Measurements from ENCODE around the gene TCF21.

The TCF21 gene

DNA sequence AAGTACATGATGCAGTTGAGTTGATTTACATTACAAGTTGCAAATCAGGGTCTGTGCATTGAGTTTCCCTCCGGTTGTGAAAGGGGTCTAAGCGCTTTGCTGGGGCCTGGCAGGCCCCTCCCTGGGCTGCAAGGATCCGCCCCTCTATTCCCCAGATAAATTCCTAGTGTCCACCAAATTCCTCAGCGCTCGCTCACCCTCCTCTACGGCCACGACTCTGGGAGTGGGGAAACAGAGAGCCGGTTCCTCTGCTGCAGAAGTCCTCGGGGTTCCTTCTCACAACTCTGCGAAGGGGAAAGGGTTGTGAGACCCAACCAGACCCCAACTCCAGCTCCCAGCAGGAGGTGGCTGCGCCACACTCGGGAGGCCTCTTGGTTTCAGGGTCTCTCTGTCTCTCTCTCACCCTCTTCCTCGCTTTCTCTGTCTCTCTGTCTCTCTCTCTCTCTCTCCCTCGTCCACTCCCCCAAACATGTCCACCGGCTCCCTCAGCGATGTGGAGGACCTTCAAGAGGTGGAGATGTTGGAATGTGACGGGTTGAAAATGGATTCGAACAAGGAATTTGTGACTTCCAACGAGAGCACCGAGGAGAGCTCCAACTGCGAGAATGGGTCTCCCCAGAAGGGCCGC lies at the start of gene TCF21:
TSS of gene TCF21 (plus strand) at position 185 of the 628 bp plus-strand sequence. CDS start at position 470, 285 bp downstream.
- TF ChIP-seq GATA2 (IDR thresholded peaks at IDR 0.05; ENCODE audit: low read depth, low read length): no peak
- TF ChIP-seq GATA3 (IDR thresholded peaks at IDR 0.05; ENCODE audit: low read depth, low read length): no peak

DNA sequence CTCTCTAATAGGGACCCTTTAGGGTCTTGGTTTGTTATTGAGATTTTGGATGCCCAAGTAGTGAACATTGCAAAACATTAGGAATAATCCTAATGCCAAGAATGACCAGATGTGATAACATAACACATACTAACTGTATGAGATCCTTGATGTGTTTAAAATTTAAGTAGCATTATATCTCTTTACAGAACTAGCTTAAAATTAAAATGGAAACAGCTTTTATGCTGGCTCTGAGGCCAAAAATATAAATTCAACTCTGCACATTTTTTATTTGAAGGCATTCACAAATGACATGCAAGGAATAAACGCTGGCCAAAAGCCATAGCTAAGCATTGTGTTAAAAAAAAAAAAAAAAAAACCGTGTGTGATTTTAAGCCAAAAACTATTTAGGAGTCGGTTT lies 47.7 kb upstream of the TCF21 start:
- TF ChIP-seq GATA2 (IDR thresholded peaks at IDR 0.05; ENCODE audit: low read depth, low read length): no peak
- no peak for TF ChIP-seq GATA3 (IDR thresholded peaks at IDR 0.05; ENCODE audit: low read depth, low read length)

DNA sequence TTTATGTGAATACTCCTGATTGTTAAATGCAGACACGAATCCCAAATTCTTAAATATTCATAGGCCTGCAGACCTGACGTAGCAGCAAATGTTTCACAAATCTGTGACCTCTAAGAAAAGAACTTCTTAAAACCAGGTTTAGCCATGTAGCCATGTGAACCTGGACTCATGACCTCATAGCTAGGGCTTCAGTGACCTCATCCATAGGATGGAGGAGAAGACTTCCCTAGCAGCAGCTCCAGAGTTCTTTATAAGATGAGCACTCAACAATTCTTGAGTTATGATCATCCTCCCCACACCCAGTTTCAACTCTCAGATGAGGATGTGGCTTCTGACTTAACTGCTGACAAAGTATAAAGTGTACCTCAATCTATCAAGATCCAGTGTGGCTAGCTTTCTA lies 45.8 kb upstream of the TCF21 start:
- TF ChIP-seq GATA2 (IDR thresholded peaks at IDR 0.05; ENCODE audit: low read depth, low read length): no peak
- no peak for TF ChIP-seq GATA3 (IDR thresholded peaks at IDR 0.05; ENCODE audit: low read depth, low read length)

DNA sequence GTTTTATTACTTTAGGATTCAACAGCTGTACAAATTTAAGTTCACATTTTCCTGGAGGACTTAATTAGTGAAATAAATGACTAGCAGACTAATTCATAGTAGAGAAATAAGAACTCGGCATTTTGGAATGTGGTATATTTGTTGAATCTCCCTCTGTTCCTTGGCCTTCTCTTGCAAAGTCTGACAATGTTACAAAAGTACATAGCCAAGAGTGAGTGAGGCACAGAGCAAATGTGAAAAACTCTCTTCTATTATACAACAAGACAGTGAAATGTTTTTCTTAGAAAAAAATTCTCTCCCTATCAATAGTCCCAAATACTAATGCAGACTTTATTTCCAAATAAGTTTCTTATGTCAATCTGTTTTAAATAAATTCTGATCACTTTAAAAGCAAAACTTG lies 44.2 kb upstream of the TCF21 start:
- no peak for TF ChIP-seq GATA3 (IDR thresholded peaks at IDR 0.05; ENCODE audit: low read depth, low read length)
- TF ChIP-seq GATA2 (IDR thresholded peaks at IDR 0.05; ENCODE audit: low read depth, low read length): no peak

DNA sequence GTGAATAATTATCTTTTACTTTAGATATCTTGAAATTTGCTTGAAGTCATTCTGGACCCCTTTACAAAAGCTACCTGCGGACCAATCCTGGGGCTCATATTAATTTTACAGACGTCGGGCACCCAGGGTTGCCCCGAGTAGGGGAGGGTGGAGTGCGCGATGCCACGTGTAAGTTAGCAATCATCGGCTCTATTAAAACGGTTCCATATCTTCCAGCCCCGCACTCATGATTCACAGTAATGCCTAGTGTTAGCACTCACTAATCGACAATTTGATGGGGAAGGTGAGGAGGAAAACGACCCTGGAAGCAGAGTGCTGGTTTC lies 34.9 kb upstream of the TCF21 start:
- no peak for TF ChIP-seq GATA2 (IDR thresholded peaks at IDR 0.05; ENCODE audit: low read depth, low read length)
- no peak for TF ChIP-seq GATA3 (IDR thresholded peaks at IDR 0.05; ENCODE audit: low read depth, low read length)

DNA sequence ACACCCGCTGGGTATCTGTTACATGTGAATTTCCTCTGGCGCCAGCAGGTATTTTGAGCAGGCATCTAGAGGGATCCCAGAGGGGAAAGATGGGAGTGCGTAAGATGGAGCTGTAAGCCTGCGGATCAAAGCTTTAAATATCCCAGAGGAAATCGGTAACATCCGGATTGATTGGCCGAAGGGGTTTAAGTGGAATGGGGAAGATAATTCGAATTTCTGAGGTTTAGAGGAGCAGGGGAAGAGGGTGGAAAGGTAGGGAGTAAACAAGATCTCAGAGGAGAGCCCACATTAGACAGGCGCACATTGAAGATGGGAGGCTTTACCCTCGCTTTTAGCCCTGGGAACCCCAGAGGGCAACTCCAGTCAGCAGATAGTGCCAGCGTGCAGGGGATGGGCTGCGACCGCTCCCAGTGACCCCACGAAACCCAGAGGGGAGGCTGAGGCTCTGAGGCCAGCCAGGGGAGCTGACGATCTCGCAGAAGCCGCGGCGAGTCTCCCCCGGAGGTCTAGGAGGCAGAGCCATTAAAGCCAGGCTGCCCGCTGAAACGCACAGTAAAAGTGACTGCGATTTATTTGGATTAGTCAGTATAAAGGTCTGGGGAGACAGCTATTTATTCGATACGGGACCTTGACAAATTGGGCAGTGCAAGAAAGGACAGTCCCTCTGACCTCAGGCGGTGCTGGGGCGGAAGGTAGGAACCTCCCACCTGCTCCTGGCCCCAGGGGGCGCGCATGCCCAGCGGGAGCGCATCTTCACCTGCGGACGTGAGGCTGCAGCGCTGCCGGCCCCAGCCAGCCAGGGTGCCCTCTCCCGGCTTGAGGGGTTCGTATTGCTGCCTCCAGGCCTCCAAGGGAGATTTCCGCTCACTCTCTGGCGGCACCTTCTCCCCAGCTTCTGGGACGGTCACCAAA lies 34.3 kb upstream of the TCF21 start:
- TF ChIP-seq GATA3 (IDR thresholded peaks at IDR 0.05; ENCODE audit: low read depth, low read length): no peak
- TF ChIP-seq GATA2 (IDR thresholded peaks at IDR 0.05; ENCODE audit: low read depth, low read length): no peak

DNA sequence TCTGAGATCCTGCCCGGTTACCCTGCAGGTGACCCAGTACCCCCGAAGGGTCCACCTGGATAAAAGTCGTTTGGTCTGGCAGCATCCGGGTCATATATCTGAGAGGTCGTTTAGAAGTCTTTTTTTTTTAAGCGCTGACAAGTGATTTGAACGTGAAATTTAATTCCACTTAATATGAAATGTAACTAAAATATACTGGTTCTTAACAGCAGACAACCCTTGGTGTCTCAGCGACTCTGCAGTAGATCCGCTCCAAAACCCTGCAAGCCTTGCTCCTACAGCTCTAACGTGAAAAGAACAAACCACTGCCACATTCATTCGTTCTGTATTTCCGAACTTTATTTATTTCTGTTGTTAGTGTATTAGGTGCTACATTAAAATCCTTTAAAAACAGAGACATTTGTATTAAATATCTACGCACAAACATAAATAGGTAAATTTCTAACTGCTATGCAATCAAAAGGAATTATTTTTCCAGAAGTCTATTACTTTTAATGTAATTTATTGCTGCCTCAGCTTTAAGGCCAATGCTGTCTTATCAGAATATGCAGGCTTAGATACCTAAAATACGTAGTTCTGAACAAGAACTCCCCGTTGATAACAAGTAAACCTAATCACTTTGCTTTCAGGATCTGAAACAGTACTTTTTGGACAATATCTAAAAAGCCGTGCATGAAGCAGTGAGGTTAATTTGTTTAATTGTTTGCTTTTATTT lies 33.5 kb upstream of the TCF21 start:
- TF ChIP-seq GATA3 (IDR thresholded peaks at IDR 0.05; ENCODE audit: low read depth, low read length) (no peak), GATA2 (IDR thresholded peaks at IDR 0.05; ENCODE audit: low read depth, low read length) (no peak)

DNA sequence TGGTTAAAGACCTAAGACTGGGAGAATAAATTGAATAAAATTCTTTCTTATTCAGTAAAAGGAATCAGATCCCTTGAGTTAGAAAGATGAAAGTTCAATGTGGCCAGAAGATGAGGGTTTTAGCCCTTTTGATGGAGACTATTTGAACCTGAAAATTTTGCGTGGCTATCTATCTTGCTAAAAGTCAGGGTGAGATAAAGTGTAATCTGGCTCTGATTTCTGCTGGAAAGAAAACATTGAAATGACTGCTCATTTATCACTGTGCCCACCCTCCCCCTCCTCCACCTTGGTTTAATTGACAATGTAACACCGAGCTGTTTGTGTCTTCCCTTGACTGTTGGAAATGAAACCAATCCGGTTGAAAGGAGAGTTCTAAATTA lies 32.9 kb upstream of the TCF21 start:
- TF ChIP-seq GATA2 (IDR thresholded peaks at IDR 0.05; ENCODE audit: low read depth, low read length): no peak
- TF ChIP-seq GATA3 (IDR thresholded peaks at IDR 0.05; ENCODE audit: low read depth, low read length): no peak

DNA sequence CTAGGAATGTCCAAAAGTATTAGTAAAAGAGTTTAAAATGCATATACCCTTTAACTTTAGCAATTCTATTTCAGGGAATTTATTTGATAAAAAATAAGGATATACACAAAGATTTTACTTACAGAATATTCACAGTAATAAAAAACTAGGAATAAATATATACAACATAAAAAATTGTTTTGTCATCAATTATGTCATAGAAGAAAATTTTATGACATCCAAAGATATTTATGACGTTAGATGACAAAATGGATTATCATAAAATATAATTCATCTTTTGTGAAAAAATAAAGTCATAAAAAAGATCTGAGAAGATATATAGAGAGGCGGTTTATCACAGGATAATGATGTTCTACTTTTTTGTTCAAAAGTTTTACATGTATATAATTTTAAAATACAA lies 32.0 kb upstream of the TCF21 start:
- no peak for TF ChIP-seq GATA3 (IDR thresholded peaks at IDR 0.05; ENCODE audit: low read depth, low read length)
- TF ChIP-seq GATA2 (IDR thresholded peaks at IDR 0.05; ENCODE audit: low read depth, low read length): no peak

DNA sequence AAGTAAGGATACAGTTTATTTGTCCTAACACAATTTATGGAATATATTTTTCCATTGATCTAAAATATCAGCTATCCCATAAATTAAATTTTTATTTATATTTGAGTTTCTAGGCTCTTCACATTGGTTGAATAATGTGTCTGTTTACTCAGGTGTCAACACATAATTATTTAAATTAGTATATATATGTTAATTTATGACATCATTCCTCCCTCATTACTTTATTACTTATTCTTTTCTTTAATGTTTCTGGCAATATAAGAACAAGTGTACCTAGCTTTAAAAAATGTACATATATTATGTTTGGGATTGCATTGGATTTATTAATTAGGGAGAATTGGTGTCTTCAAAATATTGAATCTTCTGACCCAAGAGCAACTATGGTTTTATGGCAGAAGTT lies 31.2 kb upstream of the TCF21 start:
- no peak for TF ChIP-seq GATA3 (IDR thresholded peaks at IDR 0.05; ENCODE audit: low read depth, low read length)
- no peak for TF ChIP-seq GATA2 (IDR thresholded peaks at IDR 0.05; ENCODE audit: low read depth, low read length)

DNA sequence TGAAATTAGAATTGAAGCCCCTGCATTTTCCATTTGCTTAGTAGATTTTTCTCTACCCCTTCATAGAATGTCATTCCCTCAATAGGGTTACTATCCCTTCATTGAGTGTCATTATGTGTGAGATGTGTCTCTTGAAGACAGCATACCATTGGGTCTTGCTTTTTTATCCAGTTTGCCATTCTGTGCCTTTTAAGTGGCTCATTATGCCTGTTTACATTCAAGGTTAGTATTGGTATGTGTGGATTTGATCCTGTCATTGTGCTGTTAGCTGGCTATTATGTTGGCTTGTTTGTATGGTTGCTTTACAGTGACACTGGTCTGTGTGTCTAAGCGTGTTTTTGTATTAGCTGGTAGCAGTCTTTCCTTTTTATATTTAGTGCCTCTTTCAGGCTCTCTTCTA lies 25.7 kb upstream of the TCF21 start:
- no peak for TF ChIP-seq GATA3 (IDR thresholded peaks at IDR 0.05; ENCODE audit: low read depth, low read length)
- TF ChIP-seq GATA2 (IDR thresholded peaks at IDR 0.05; ENCODE audit: low read depth, low read length): no peak

DNA sequence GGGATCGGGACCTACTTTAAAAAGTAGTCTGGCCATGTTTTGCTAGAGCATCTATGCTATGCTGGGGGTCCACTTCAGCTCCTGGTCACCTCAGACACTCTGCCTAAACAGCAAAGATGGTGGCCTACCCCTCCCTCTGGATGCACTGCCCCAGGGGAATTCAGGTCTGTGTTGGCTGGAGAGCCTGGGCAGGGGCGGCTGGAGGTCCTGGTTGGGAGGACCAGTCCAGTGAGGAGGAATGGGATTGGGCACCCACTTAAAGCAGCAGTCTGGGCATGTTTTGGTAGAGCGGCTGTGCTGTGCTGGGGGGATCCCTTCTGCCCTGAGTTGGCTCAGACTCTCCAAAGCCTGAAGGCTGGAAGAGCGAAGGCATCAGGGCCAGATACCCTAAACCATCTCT lies 23.2 kb upstream of the TCF21 start:
- no peak for TF ChIP-seq GATA3 (IDR thresholded peaks at IDR 0.05; ENCODE audit: low read depth, low read length)
- TF ChIP-seq GATA2 (IDR thresholded peaks at IDR 0.05; ENCODE audit: low read depth, low read length): no peak

DNA sequence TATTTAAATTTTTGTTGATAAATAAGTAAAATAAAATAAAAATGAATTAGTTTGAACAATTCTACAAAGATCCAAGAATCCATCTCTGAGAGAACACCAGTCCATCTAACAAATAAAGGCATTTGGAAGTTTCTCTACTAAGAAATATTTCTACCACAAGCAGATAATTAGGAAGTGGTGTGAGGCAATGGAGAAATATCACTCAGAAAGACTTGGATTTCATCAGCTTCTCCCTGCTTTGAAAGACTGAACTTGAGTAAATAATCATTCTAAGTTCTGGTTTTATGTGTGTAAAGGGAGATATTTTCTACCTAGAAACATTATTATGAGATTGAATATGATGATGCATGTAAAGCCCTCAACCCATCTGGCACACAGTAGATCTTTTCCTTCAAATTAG lies 17.8 kb upstream of the TCF21 start:
- TF ChIP-seq GATA2 (IDR thresholded peaks at IDR 0.05; ENCODE audit: low read depth, low read length) (no peak), GATA3 (IDR thresholded peaks at IDR 0.05; ENCODE audit: low read depth, low read length) (no peak)

DNA sequence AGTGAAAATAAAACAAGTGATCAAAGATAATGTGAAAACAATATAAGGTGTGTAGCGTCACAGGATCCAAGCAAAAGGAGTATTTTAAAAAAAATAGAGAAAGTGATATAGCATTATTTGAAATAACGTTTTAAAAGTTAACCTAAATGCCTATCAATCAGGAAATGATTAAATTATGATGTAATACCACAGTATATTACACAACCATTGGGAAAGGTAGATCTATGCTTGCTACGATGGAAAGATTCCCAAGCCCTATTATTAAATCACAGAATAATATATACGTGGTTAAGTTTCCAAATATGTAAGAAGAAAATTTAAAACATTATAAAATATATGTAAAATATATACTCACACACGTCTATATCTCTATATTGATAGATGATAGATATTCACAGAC lies 15.4 kb upstream of the TCF21 start:
- no peak for TF ChIP-seq GATA2 (IDR thresholded peaks at IDR 0.05; ENCODE audit: low read depth, low read length)
- no peak for TF ChIP-seq GATA3 (IDR thresholded peaks at IDR 0.05; ENCODE audit: low read depth, low read length)

DNA sequence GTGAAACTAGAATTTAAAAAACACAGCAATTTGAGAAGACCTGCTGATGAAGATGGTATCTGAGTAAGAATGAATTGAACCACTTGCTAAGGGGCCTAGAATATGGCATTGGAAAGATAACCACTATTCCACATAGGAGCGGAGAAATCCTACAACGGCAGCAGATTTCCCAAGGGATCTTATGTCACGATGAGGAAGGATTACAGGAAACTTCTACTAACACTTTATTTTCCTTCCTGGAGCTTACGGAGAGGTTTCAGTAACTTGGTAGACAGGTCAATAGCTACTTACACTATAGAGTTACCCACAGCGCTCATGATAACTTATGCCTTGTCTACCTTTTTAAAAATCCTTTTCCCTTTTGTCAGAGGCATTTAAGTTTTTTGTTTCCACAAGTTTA lies 11.8 kb upstream of the TCF21 start:
- TF ChIP-seq GATA2 (IDR thresholded peaks at IDR 0.05; ENCODE audit: low read depth, low read length) (no peak), GATA3 (IDR thresholded peaks at IDR 0.05; ENCODE audit: low read depth, low read length) (no peak)
